ENCODE results near the gene AKAP7.
A peak's percentile ranks its signal among the peaks of the same experiment; 100 is the strongest.
"Not testable (repeated sequence)": the region's sequence is repeated elsewhere in the genome, so short reads cannot be mapped to it uniquely, and the experiment has no call there.

Gene AKAP7

GRCh38 chr6:131135244-131136020 is at the start of gene AKAP7:
Gene AKAP7 (plus strand): TSS chr6:131135467. CDS start chr6:131135764, 297 bp downstream.
- DNase-seq, result peak; percentile 57

GRCh38 chr6:131090339-131090738 is 44.9 kb upstream of the AKAP7 start:
- not testable (repeated sequence) for DNase-seq

- not testable (repeated sequence) for DNase-seq
These were observed 43.3 kb upstream of the AKAP7 start for GRCh38 chr6:131091944-131092343.

DNA sequence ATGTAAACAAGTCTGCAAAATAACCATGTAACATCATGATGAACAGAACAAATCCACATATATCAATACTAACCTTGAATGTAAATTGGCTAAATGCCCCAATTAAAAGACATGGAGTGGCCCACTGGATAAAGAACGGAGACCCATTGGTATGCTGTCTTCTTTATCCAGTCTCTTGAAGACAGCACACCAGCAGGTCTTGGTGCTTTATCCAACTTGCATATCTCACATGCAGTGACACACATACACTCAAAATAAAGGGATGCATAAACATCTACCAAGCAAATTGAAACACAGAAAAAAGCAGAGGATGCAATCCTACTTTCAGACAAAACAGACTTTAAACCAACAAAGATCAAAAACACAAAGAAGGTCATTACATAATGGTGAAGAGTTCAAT is 41.9 kb upstream of the AKAP7 start:
- no peak for DNase-seq

DNA sequence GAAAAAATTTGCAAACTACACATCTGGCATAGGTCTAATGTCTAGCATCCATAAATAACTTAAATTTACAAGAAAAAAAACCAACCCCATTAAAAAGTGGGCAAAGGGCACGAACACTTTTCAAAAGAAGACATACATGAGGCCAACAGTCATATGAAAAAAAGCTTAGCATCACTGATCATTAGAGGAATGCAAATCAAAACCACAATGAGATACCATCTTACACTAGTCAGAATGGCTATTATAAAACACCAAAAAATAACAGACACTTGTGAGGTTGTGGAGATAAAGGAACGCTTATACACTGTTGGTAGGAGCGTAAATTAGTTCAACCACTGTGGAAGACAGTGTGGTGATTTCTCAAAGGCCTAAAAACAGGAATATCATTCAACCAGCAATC is 38.5 kb upstream of the AKAP7 start:
- DNase-seq, result no peak

DNA sequence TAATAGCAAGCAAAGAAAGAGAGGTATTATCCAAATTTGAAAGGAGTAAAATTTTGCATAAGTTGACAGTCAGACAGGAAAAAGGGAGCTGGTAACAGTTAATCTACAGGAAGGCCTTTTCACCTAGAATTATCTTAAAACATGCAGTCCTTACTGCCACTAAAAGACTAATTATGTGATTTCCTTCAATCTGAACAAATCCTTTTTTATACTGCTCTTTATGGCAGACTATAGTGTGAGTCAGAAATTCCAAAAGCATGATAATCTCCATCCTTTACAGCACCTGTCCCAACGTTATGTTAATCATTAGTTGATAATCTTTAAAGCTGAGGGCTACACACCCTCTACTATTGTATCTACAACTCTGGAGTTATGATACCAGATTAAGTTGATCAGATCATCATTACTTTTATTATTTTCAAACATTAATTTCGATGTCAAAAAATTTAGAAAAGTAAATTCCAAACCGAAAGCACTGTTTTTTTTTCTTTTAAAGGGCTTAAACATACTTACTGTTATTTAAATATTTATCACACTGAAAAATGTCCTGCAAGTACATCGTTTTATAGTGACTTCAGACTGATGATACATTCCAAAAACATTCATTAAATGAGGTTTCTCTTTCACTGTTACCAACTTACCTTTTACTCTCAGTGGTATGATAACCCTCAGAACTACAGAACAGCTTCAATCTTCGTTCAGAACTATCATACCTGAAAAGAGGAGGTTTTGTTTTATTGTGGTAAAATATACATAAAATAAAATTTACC is 33.2 kb upstream of the AKAP7 start:
- DNase-seq, result no peak

DNA sequence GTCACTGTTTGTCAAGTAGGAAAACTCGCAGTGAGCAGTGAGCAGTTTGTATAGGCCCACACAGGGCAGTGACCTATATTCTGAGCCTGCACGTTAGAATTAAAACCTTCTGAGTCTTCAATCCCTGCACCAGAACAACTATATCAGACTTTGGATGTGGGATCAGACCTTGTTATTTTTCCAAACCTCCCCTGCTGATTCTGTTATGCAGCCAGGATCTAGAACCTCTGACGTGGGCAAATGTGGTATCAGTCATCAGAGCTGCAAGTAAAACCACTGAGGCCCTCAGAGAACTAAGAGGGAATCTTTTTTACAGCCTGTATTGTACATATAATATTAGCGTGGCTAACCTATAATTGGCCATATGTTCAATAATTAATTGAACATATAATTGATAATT is 32.0 kb upstream of the AKAP7 start:
- no peak for DNase-seq

DNA sequence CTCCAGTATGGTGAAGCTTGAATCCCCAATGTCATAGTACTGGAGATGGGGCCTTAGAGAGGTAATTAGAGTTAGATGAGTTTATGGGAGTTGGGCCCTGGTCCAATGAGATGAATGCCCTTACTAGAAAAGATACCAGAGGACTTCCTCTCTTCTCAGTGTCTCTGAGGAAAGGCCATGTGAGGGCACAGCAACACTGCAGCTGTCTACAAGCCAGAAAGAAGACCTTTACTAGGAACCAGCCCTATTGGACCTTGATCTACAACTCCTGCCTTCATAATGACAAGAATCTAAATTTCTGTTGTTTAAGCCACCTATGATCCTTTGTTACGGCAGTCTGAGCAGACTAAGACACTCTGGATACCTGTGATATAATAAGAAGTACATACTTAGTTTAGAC is 31.4 kb upstream of the AKAP7 start:
- DNase-seq, result no peak

GRCh38 chr6:131107151-131107550 is 28.1 kb upstream of the AKAP7 start:
- no peak for DNase-seq

- no peak for DNase-seq
These were observed 23.0 kb upstream of the AKAP7 start for GRCh38 chr6:131112249-131112648.

GRCh38 chr6:131115651-131116050 is 19.6 kb upstream of the AKAP7 start:
- DNase-seq, result no peak

- DNase-seq, result no peak
These were observed 18.9 kb upstream of the AKAP7 start for GRCh38 chr6:131116321-131116720.

GRCh38 chr6:131116755-131117360 is 18.4 kb upstream of the AKAP7 start:
- peak; percentile 13 for DNase-seq

DNA sequence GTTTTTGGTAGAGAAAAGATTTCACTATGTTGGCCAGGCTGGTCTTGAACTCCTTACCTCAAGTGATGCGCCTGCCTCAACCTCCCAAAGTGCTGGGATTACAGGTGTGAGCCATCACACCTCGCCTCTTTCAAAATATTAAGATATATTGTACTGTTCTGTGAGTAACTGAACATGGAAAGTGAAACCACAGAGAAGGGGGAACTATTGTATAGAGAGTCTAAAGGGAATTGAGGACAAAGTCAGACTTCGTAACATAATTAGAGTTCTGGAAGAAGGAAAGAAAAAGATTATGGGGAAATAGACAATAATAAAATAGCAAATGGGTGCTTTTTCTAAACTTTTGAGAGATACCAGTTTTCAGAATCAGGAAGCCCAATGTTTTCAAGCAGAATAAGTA is 17.4 kb upstream of the AKAP7 start:
- no peak for DNase-seq

DNA sequence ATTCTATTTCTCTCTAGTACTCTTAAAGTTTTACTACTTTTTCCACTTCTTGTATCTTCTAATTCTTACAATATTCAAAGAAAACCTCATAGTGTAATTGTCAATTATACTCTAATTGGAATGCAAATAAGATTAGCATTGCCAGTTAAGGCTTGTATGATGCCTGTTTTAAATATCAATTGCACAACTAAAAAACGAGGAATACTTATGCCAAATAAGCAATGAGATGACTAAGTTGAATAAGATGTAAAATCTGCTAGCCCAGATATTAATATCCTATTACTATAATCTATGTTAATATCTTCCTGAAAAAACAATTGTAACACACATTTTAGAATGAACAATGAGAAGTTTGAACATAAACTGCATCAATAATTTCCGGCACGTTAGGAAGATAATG is 13.3 kb upstream of the AKAP7 start:
- no peak for DNase-seq

DNA sequence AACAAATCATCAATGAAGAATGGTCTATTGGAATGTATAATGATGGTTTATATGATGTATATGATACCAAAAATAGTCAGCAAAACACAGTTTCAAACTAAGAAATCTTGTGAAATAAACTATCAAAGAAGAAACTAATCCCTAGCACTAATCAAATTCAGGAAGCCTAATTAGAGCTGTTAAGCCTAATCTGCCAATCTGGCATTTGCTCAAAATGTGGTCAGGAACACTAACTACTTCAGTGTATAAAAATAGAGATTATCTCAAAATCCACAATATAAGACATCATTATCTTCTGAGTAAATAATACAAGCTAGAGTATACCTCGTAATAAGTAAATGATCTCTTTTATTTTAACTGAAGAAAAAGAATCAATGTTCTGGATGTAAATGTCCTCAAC is 12.8 kb upstream of the AKAP7 start:
- no peak for DNase-seq

- DNase-seq, result no peak
These were observed 10.8 kb upstream of the AKAP7 start for GRCh38 chr6:131124336-131125071.

GRCh38 chr6:131125431-131125830 is 9.8 kb upstream of the AKAP7 start:
- DNase-seq, result no peak

DNA sequence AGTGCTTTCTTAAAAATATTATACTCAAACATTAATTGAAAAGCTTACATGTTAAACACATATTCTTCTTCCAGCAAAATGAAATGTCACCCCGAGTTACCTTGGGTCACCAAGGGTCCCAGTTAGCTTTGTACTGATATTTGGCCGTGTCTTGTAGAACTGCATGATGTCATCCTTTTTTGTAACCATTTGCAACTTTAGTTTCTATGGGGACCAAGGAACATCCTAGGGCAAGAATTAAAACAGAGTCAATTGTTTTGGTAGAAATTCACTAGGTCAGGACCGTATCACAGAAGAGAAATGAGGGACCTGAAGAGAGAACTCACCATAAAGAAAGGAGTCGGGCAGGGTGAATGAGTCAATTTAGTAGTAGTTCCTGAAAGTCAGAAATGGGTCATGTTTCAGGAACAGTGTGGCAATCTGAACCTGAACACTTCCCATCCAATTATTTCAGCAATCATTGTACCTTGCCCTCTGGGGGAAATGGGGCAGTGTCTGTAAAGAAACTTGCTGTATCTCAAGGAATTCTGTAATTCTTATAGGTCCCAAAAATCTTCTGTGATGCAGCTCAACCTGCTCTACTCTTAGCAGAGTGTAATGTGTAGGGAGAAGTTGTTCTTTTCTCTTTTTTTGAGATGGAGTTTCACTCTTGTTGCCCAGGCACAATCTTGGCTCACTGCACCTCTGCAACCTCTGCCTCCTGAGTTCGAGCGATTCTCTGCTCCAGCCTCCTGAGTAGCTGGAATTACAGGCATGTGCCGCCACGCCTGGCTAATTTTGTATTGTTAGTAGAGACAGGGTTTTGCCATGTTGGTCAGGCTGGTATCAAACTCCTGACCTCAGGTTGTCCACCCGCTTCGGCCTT is 5.3 kb upstream of the AKAP7 start:
- DNase-seq, result no peak

DNA sequence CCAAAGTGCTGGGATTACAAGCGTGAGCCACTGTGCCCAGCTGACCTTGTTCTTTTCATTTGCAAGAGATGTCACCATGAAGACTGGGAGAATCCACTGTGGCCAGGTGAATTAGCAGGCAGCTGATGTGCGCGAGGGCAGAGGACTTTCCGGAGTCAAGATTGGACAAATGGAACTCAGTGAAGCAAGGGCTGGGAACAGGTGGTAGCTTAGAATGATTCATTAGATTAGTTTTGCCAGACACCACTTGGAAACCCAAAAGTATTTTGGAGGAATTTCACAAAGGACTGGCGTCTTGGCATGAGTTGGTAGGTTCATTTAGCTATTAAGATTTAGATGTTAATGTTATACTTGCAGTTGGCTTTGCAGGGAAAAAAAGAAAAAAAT is 4.7 kb upstream of the AKAP7 start:
- DNase-seq, result no peak

DNA sequence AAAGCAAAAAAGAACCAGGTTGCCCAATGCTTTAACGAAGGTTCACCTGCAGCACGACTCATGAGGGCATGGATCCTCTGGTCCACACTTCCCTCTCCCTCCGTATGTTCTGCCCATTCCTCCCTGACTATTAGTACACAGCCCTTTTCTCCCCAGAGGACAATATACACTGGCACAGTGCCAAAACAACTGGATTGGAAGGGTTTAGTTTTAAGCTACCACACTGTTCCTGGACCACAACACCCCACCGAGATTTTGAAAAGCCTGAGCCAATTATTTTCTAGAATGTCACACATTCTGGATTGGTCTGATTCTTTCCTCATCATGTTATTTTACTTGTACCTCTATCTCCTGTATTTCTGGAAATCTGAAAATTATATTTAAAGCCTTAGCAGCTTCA is 2.9 kb upstream of the AKAP7 start:
- no peak for DNase-seq

Measured in NCI-H1105 (cell line).